ENCODE data around the gene CRHR1.

The CRHR1 gene

GRCh38 chr17:45785480-45786193, 1.5 kb downstream of the CRHR1 start:
- TF ChIP-seq ZFX (IDR thresholded peaks at IDR 0.05) (no peak), CTCF (conservative IDR thresholded peaks at IDR 0.05) (no peak)
- H3K27ac ChIP-seq = no peak overlapping the region

- H3K27ac ChIP-seq = no peak overlapping the region
- TF ChIP-seq CTCF (conservative IDR thresholded peaks at IDR 0.05) = no peak
- TF ChIP-seq ZFX (IDR thresholded peaks at IDR 0.05) = no peak
Observed at GRCh38 chr17:45786349-45786748, 2.2 kb downstream of the CRHR1 start.

GRCh38 chr17:45787044-45787443, 2.9 kb downstream of the CRHR1 start:
- H3K27ac ChIP-seq = no peak overlapping the region
- TF ChIP-seq CTCF (conservative IDR thresholded peaks at IDR 0.05) (no peak), ZFX (IDR thresholded peaks at IDR 0.05) (no peak)

- no peak overlapping the region for H3K27ac ChIP-seq
- TF ChIP-seq CTCF (conservative IDR thresholded peaks at IDR 0.05) (no peak), ZFX (IDR thresholded peaks at IDR 0.05) (no peak)
Observed at GRCh38 chr17:45787656-45788055, 3.5 kb downstream of the CRHR1 start.

- TF ChIP-seq ZFX (IDR thresholded peaks at IDR 0.05) = no peak
- no peak for TF ChIP-seq CTCF (conservative IDR thresholded peaks at IDR 0.05)
- no peak overlapping the region for H3K27ac ChIP-seq
Observed at GRCh38 chr17:45788057-45788456, 3.9 kb downstream of the CRHR1 start.

GRCh38 chr17:45789874-45790273, 5.8 kb downstream of the CRHR1 start:
- TF ChIP-seq ZFX (IDR thresholded peaks at IDR 0.05) = no peak
- TF ChIP-seq CTCF (conservative IDR thresholded peaks at IDR 0.05) = no peak
- no peak overlapping the region for H3K27ac ChIP-seq

GRCh38 chr17:45790296-45790922, 6.3 kb downstream of the CRHR1 start:
- H3K27ac ChIP-seq = no peak overlapping the region; the same call in 1 of the 2 replicates
- TF ChIP-seq CTCF (conservative IDR thresholded peaks at IDR 0.05) (no peak), ZFX (IDR thresholded peaks at IDR 0.05) (no peak)

All from C4-2B (cell line).